ENCODE data around the gene ATAD3A.

ATAD3A gene

GRCh38 chr1:1577367-1578011, 65.5 kb downstream of the ATAD3A start:
- no peak overlapping the region for H3K4me3 ChIP-seq (ENCODE audit: low read depth, low read length)
- DNase-seq (ENCODE audit: low read depth) = no peak
- TF ChIP-seq CTCF (IDR thresholded peaks at IDR 0.05; ENCODE audit: insufficient read depth, low read depth, low read length, missing control alignments) = no peak

- no peak for TF ChIP-seq CTCF (IDR thresholded peaks at IDR 0.05; ENCODE audit: insufficient read depth, low read depth, low read length, missing control alignments)
- no peak overlapping the region for H3K4me3 ChIP-seq (ENCODE audit: low read depth, low read length)
- DNase-seq (ENCODE audit: low read depth) = no peak
These were observed 66.5 kb downstream of the ATAD3A start for GRCh38 chr1:1578371-1578940.

GRCh38 chr1:1582585-1583346, 70.8 kb downstream of the ATAD3A start:
- no peak for TF ChIP-seq CTCF (IDR thresholded peaks at IDR 0.05; ENCODE audit: insufficient read depth, low read depth, low read length, missing control alignments)
- DNase-seq (ENCODE audit: low read depth) = no peak
- H3K4me3 ChIP-seq (ENCODE audit: low read depth, low read length) = no peak overlapping the region

- no peak for TF ChIP-seq CTCF (IDR thresholded peaks at IDR 0.05; ENCODE audit: insufficient read depth, low read depth, low read length, missing control alignments)
These were observed 71.5 kb downstream of the ATAD3A start for GRCh38 chr1:1583347-1584010.

More at GRCh38 chr1:1583347-1584010, 71.5 kb downstream of the ATAD3A start:
- no peak overlapping the region for H3K4me3 ChIP-seq (ENCODE audit: low read depth, low read length)
- DNase-seq (ENCODE audit: low read depth) = no peak

Data from GM12865 (cell line).